Stimulated activated effector memory CD8-positive, alpha-beta T cell treated with anti-CD3 and anti-CD28 coated beads, Interleukin-12 subunit alpha, Interleukin-12 subunit beta, amount 100 ng/mL, for 72 hours (primary cell): Measurements from ENCODE around the gene ERG.

Experiments
- ATAC-seq: fragments of 150-1000 bp; cut with Tn5 transposase; 2 replicates; pipeline ENCODE4 v1.10.0; 2021
- DNase-seq, 2 donors: peaks; one replicate each; pipeline ENCODE4 v3.0.0; 2021 to 2022; ENCODE audit warnings: low spot score in 2 of 2
- H3K27ac Mint-ChIP-seq: one replicate; pipeline ENCODE4 v1.8.0; 2022; ENCODE audit warnings: mild to moderate bottlenecking, mixed read lengths
- H3K36me3 Mint-ChIP-seq: one replicate; pipeline ENCODE4 v1.8.0; 2022; ENCODE audit warnings: mild to moderate bottlenecking, mixed read lengths
- H3K4me1 Mint-ChIP-seq: one replicate; pipeline ENCODE4 v1.8.0; 2022; ENCODE audit warnings: mixed read lengths
- H3K4me3 Mint-ChIP-seq: one replicate; pipeline ENCODE4 v1.8.0; 2022; ENCODE audit warnings: mild to moderate bottlenecking, mixed read lengths
- H3K9me3 Mint-ChIP-seq: one replicate; pipeline ENCODE4 v1.8.0; 2022; ENCODE audit warnings: mixed read lengths

The ERG gene

GRCh38 chr21:38471766-38472165 lies 26.5 kb downstream of the ERG start:
- Mint-ChIP-seq H3K36me3 (no peaks in the 10 kb centered on the region), H3K4me1 (no peaks in the 10 kb centered on the region), H3K9me3 (peaks cover 2% of the 10 kb centered on the region)

DNA sequence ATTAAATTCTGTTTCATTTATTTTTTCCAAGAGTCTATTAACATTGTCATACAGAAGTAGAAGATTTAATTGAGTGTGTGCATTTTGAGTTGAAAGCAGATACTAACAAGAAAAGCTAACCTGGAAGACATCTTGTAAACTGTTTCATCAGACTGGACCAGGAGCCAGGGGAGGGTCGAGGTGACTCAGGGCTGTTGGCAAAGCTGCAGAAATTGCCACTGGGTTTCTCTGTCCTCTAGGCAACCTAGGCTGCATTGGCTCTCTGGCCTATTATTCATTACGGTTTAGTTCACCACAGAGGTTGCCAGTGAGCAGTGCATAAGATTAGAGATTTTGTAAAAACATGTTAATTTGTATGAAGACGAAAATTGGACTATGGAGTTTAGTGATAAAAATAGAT lies 27.5 kb downstream of the ERG start:
- DNase-seq (no peak), ATAC-seq (no peak)
- Mint-ChIP-seq H3K9me3 (peaks cover 2% of the 10 kb centered on the region), H3K4me1 (no peaks in the 10 kb centered on the region), H3K27ac (no peak overlapping the region), H3K36me3 (no peaks in the 10 kb centered on the region), H3K4me3 (no peak overlapping the region)

More at GRCh38 chr21:38471766-38472165, 26.5 kb downstream of the ERG start:
- DNase-seq: no peak
- no peak overlapping the region for H3K27ac Mint-ChIP-seq
- H3K4me3 Mint-ChIP-seq: no peak overlapping the region
- no peak for ATAC-seq

GRCh38 chr21:38469642-38470041 lies 28.6 kb downstream of the ERG start:
- Mint-ChIP-seq H3K4me3 (no peak overlapping the region), H3K4me1 (no peaks in the 10 kb centered on the region), H3K27ac (no peak overlapping the region), H3K36me3 (no peaks in the 10 kb centered on the region), H3K9me3 (peaks cover 2% of the 10 kb centered on the region)
- ATAC-seq (no peak), DNase-seq (no peak)

DNA sequence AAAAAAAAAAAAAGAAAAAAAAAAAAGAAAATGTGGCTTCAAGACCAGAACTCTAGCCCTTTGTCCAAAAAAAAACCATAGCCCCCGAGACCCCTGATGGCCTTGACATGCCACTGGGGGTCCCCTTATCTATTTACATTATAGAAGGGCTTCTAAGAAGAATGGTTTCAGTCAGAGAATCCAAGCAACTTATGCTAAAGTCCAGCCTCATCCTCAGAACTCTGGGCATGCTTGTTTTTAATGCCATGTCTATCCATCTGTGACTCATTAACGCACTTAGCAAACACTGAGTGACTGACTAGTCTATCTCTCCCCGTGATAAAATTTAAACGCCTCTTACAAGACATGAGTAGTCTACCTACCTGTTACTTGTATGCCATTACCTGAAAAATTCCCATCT lies 29.3 kb downstream of the ERG start:
- no peaks in the 10 kb centered on the region for H3K36me3 Mint-ChIP-seq
- H3K9me3 Mint-ChIP-seq: peaks cover 2% of the 10 kb centered on the region
- H3K4me1 Mint-ChIP-seq: no peaks in the 10 kb centered on the region
- no peak overlapping the region for H3K27ac Mint-ChIP-seq
- H3K4me3 Mint-ChIP-seq: no peak overlapping the region
- DNase-seq: no peak
- no peak for ATAC-seq

DNA sequence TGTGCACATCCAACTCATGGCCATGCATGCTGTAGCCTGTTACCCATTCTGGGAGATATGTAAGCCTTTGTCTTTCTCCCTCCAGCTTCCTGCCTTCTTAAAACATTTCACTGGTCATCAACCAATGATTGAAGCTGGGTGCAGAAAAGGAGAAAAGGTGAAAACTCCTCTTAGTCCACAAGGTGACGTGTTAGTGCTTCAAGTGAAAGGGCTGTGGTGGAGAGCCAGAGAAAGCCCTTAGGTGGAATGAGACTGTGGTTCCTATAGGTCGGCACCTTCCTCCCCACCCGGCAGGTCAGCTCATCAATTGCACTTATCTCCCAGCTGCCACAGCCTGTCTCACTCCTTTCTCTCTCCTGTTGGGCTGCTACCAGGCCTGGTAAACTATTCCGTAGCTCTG lies 30.4 kb downstream of the ERG start:
- no peaks in the 10 kb centered on the region for H3K4me1 Mint-ChIP-seq
- ATAC-seq (no peak), DNase-seq (no peak)
- no peak overlapping the region for H3K4me3 Mint-ChIP-seq
- H3K36me3 Mint-ChIP-seq: no peaks in the 10 kb centered on the region
- H3K27ac Mint-ChIP-seq: no peak overlapping the region
- H3K9me3 Mint-ChIP-seq: peaks cover 2% of the 10 kb centered on the region

DNA sequence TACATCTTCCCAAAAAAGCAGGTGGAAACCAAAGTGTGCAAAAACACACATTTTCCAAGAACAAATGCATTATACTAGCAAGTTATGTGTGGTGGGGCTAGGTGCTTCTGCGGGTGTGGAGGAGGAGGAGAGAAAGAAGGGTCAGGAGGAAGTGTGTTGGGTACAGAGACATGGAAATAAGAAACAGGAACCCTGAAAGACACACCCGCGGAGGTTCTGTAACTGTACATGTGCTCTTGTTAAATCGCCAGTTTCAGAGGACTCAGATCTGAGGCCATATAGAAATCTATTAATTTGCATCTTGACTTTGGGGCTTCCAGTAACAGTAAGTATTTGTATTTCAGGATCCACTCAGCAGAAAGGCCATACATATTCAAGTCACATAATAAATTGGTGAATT lies 30.9 kb downstream of the ERG start:
- Mint-ChIP-seq H3K27ac (no peak overlapping the region), H3K36me3 (no peaks in the 10 kb centered on the region), H3K4me1 (no peaks in the 10 kb centered on the region), H3K4me3 (no peak overlapping the region), H3K9me3 (peaks cover 2% of the 10 kb centered on the region)
- DNase-seq (no peak), ATAC-seq (no peak)

- H3K9me3 Mint-ChIP-seq: no peaks in the 10 kb centered on the region
- no peaks in the 10 kb centered on the region for H3K4me1 Mint-ChIP-seq
- H3K4me3 Mint-ChIP-seq: no peak overlapping the region
- no peak overlapping the region for H3K27ac Mint-ChIP-seq
- ATAC-seq (no peak), DNase-seq (no peak)
- H3K36me3 Mint-ChIP-seq: no peaks in the 10 kb centered on the region
Measured at GRCh38 chr21:38460171-38460742, 38.0 kb downstream of the ERG start.

GRCh38 chr21:38459490-38459889 lies 38.8 kb downstream of the ERG start:
- ATAC-seq (no peak), DNase-seq (no peak)
- H3K36me3 Mint-ChIP-seq: no peaks in the 10 kb centered on the region
- no peak overlapping the region for H3K27ac Mint-ChIP-seq
- H3K4me1 Mint-ChIP-seq: no peaks in the 10 kb centered on the region
- no peak overlapping the region for H3K4me3 Mint-ChIP-seq
- no peaks in the 10 kb centered on the region for H3K9me3 Mint-ChIP-seq

GRCh38 chr21:38455403-38455802 lies 42.9 kb downstream of the ERG start:
- ATAC-seq (no peak), DNase-seq (no peak)
- Mint-ChIP-seq H3K9me3 (no peaks in the 10 kb centered on the region), H3K4me1 (no peaks in the 10 kb centered on the region), H3K36me3 (no peaks in the 10 kb centered on the region), H3K27ac (no peak overlapping the region), H3K4me3 (no peak overlapping the region)

DNA sequence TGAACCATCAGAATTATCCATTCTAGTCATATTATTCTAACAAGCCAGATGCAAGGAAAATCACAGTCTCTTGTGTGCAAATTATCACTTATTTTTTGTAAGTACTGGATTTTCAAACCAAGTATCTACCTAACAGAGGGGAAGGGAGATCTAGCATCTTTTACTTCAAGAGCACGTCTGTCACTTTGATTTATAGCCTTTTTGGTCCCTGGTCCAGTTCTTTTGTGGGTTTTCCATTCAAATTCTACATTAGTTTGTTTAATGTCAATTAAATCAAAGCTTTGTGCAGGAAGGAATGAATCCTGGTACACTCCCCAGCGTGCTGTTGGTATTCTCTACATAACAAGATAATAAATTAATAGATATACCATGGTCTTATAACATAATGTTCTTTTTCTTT lies 43.6 kb downstream of the ERG start:
- no peak for ATAC-seq
- no peaks in the 10 kb centered on the region for H3K36me3 Mint-ChIP-seq
- no peak overlapping the region for H3K4me3 Mint-ChIP-seq
- H3K4me1 Mint-ChIP-seq: no peaks in the 10 kb centered on the region
- no peak overlapping the region for H3K27ac Mint-ChIP-seq
- H3K9me3 Mint-ChIP-seq: no peaks in the 10 kb centered on the region
- no peak for DNase-seq

DNA sequence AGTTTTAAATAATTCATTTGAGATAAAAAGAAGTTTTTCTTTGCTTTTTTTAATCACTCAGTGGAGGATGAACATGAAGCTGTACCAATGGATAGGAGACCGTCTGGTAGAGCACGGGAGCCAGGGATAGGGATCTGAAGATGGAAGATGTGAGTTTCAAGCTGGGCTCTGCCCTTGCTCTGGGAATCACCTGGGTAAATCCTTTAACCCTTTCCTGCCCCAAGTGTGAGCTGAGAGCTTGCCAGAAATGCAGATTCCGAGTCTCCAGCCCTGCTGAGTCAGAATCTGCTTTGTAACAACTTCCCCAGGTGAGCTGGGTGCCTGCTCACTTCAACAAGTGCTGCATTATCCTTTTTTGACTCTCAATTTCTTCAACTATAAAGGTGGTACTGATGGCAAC lies 44.1 kb downstream of the ERG start:
- Mint-ChIP-seq H3K27ac (no peak overlapping the region), H3K36me3 (no peaks in the 10 kb centered on the region), H3K4me3 (no peak overlapping the region), H3K9me3 (no peaks in the 10 kb centered on the region), H3K4me1 (no peaks in the 10 kb centered on the region)
- ATAC-seq: no peak
- DNase-seq: no peak

GRCh38 chr21:38448671-38449385 lies 49.4 kb downstream of the ERG start:
- DNase-seq (no peak), ATAC-seq (no peak)
- Mint-ChIP-seq H3K4me3 (no peak overlapping the region), H3K9me3 (no peaks in the 10 kb centered on the region), H3K36me3 (no peaks in the 10 kb centered on the region), H3K27ac (no peak overlapping the region), H3K4me1 (no peaks in the 10 kb centered on the region)

- Mint-ChIP-seq H3K4me3 (no peak overlapping the region), H3K27ac (no peak overlapping the region), H3K36me3 (no peaks in the 10 kb centered on the region), H3K9me3 (no peaks in the 10 kb centered on the region), H3K4me1 (no peaks in the 10 kb centered on the region)
- no peak for ATAC-seq
- DNase-seq: no peak
Measured at GRCh38 chr21:38447611-38448010, 50.7 kb downstream of the ERG start.

DNA sequence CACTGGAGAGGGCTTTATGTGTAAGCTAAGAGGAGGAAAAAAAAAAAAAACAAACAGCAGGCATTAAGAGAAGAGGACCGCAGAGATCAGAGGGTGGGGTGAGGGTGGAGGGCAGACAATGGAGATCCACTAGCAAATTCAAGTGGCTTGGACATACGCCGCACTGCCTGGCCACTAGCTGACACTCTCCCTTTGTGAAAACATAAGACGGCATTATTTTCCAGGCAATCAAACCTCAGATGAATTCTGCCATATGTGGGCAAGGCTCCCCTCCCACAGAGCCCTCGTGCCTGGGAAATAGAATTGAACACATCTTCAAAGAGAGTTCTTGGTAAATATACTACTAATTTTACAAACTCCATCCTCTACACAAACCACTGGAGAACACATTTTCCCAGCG lies 53.6 kb downstream of the ERG start:
- Mint-ChIP-seq H3K4me3 (no peak overlapping the region), H3K9me3 (no peaks in the 10 kb centered on the region), H3K4me1 (no peaks in the 10 kb centered on the region), H3K36me3 (no peaks in the 10 kb centered on the region), H3K27ac (no peak overlapping the region)
- DNase-seq: no peak
- ATAC-seq: no peak

GRCh38 chr21:38443110-38443509 lies 55.2 kb downstream of the ERG start:
- Mint-ChIP-seq H3K4me3 (no peak overlapping the region), H3K4me1 (no peaks in the 10 kb centered on the region), H3K27ac (no peak overlapping the region), H3K9me3 (no peaks in the 10 kb centered on the region), H3K36me3 (no peaks in the 10 kb centered on the region)
- DNase-seq (no peak), ATAC-seq (no peak)

GRCh38 chr21:38441153-38441552 lies 57.1 kb downstream of the ERG start:
- DNase-seq: no peak
- no peak overlapping the region for H3K27ac Mint-ChIP-seq
- H3K9me3 Mint-ChIP-seq: no peaks in the 10 kb centered on the region
- no peak overlapping the region for H3K4me3 Mint-ChIP-seq
- ATAC-seq: no peak
- no peaks in the 10 kb centered on the region for H3K4me1 Mint-ChIP-seq
- no peaks in the 10 kb centered on the region for H3K36me3 Mint-ChIP-seq
